ENCODE results near the gene OPN4.

- TF ChIP-seq, protein P1, sequence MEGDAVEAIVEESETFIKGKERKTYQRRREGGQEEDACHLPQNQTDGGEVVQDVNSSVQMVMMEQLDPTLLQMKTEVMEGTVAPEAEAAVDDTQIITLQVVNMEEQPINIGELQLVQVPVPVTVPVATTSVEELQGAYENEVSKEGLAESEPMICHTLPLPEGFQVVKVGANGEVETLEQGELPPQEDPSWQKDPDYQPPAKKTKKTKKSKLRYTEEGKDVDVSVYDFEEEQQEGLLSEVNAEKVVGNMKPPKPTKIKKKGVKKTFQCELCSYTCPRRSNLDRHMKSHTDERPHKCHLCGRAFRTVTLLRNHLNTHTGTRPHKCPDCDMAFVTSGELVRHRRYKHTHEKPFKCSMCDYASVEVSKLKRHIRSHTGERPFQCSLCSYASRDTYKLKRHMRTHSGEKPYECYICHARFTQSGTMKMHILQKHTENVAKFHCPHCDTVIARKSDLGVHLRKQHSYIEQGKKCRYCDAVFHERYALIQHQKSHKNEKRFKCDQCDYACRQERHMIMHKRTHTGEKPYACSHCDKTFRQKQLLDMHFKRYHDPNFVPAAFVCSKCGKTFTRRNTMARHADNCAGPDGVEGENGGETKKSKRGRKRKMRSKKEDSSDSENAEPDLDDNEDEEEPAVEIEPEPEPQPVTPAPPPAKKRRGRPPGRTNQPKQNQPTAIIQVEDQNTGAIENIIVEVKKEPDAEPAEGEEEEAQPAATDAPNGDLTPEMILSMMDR (IDR thresholded peaks at IDR 0.05; ENCODE audit: extremely low read depth in 1 of 2, insufficient read depth in 1 of 2, low read depth in 1 of 2, low read length in 2 of 2), result no peak
- TF ChIP-seq POLR2AphosphoS5 (IDR thresholded peaks at IDR 0.05; ENCODE audit: insufficient read depth, low read depth, low read length), result no peak
- no peak for TF ChIP-seq EZH2 (IDR thresholded peaks at IDR 0.05; ENCODE audit: borderline replicate concordance, low read depth, low read length, severe bottlenecking)
- TF ChIP-seq POLR2A (IDR thresholded peaks at IDR 0.05; ENCODE audit: low read depth, low read length), result no peak
- TF ChIP-seq FOS (IDR thresholded peaks at IDR 0.05; ENCODE audit: borderline replicate concordance, insufficient read depth, low read length), result no peak
- TF ChIP-seq GATA2 (IDR thresholded peaks at IDR 0.05; ENCODE audit: insufficient read depth, insufficient read length, low read depth, low read length), result no peak
These were observed 39.5 kb upstream of the OPN4 start for GRCh38 chr10:86614853-86615252.

Measured in endothelial cell of umbilical vein (primary cell).